ENCODE data around the gene SORBS1. TPM values are rescaled to one million over a fixed set of nuclear protein-coding genes. Genes with fewer than 3 reads are reported as not detected.
A peak's percentile ranks its signal among the peaks of the same experiment; 100 is the strongest.
"Not testable (repeated sequence)": the region's sequence is repeated elsewhere in the genome, so short reads cannot be mapped to it uniquely, and the experiment has no call there.

SORBS1 gene
- total and polyA plus RNA-seq, 5 donors, result 225 to 511 (median 428) TPM

GRCh38 chr10:95359466-95359865 is 201.7 kb downstream of the SORBS1 start:
- intact Hi-C loops (cut with DNase I), result no loop called here
- DNase-seq (no peak), ATAC-seq (peak in 1 of 2 donors; percentile 45)
- WGBS, result 78% methylated on average over 6 of the region's 6 CpGs
- H3K9me3 ChIP-seq (ENCODE audit: control insufficient read depth, low read length), result no peaks in the 10 kb centered on the region
- no peaks in the 10 kb centered on the region for H3K27me3 ChIP-seq (ENCODE audit: control insufficient read depth, insufficient read depth)
- H3K4me1 ChIP-seq (ENCODE audit: control insufficient read depth, insufficient read depth, low read length), result peaks cover 7% of the 10 kb centered on the region
- H3K27ac ChIP-seq (ENCODE audit: low read length), result no peak overlapping the region
- no peak overlapping the region for H3K4me3 ChIP-seq (ENCODE audit: low read length)

GRCh38 chr10:95356190-95356955 is 204.8 kb downstream of the SORBS1 start:
- ATAC-seq (no peak), DNase-seq (no peak)
- WGBS, result 88% methylated on average over 23 of the region's 23 CpGs
- no peaks in the 10 kb centered on the region for H3K9me3 ChIP-seq (ENCODE audit: control insufficient read depth, low read length)
- intact Hi-C loops (cut with DNase I), result no loop called here
- H3K4me3 ChIP-seq (ENCODE audit: low read length), result no peak overlapping the region
- no peak overlapping the region for H3K27ac ChIP-seq (ENCODE audit: low read length)
- H3K4me1 ChIP-seq (ENCODE audit: control insufficient read depth, insufficient read depth, low read length), result no peaks in the 10 kb centered on the region
- no peaks in the 10 kb centered on the region for H3K27me3 ChIP-seq (ENCODE audit: control insufficient read depth, insufficient read depth)

GRCh38 chr10:95355301-95355700 is 205.9 kb downstream of the SORBS1 start:
- Histone ChIP-seq H3K27ac (ENCODE audit: low read length) (peak overlapping the region; percentile 39), H3K27me3 (ENCODE audit: control insufficient read depth, insufficient read depth) (no peaks in the 10 kb centered on the region), H3K4me3 (ENCODE audit: low read length) (no peak overlapping the region), H3K4me1 (ENCODE audit: control insufficient read depth, insufficient read depth, low read length) (no peaks in the 10 kb centered on the region), H3K9me3 (ENCODE audit: control insufficient read depth, low read length) (no peaks in the 10 kb centered on the region)
- 70% methylated on average over 7 of the region's 7 CpGs for WGBS
- intact Hi-C loops (cut with DNase I), result no loop called here
- ATAC-seq (no peak), DNase-seq (no peak)

- DNase-seq (no peak), ATAC-seq (no peak)
- Histone ChIP-seq H3K27me3 (ENCODE audit: control insufficient read depth, insufficient read depth) (no peaks in the 10 kb centered on the region), H3K27ac (ENCODE audit: low read length) (no peak overlapping the region), H3K4me1 (ENCODE audit: control insufficient read depth, insufficient read depth, low read length) (no peaks in the 10 kb centered on the region), H3K4me3 (ENCODE audit: low read length) (no peak overlapping the region), H3K9me3 (ENCODE audit: control insufficient read depth, low read length) (no peaks in the 10 kb centered on the region)
- intact Hi-C loops (cut with DNase I), result no loop called here
These were observed 207.1 kb downstream of the SORBS1 start for GRCh38 chr10:95354110-95354509.

GRCh38 chr10:95353123-95353522 is 208.0 kb downstream of the SORBS1 start:
- Histone ChIP-seq H3K9me3 (ENCODE audit: control insufficient read depth, low read length) (no peaks in the 10 kb centered on the region), H3K4me1 (ENCODE audit: control insufficient read depth, insufficient read depth, low read length) (no peaks in the 10 kb centered on the region), H3K27me3 (ENCODE audit: control insufficient read depth, insufficient read depth) (no peaks in the 10 kb centered on the region), H3K27ac (ENCODE audit: low read length) (no peak overlapping the region), H3K4me3 (ENCODE audit: low read length) (no peak overlapping the region)
- DNase-seq (no peak), ATAC-seq (no peak)
- intact Hi-C loops (cut with DNase I), result no loop called here

GRCh38 chr10:95352684-95353083 is 208.5 kb downstream of the SORBS1 start:
- ATAC-seq, result no peak
- H3K4me1 ChIP-seq (ENCODE audit: control insufficient read depth, insufficient read depth, low read length), result no peaks in the 10 kb centered on the region
- no peak for DNase-seq
- intact Hi-C loops (cut with DNase I), result no loop called here
- H3K27ac ChIP-seq (ENCODE audit: low read length), result no peak overlapping the region
- no peaks in the 10 kb centered on the region for H3K9me3 ChIP-seq (ENCODE audit: control insufficient read depth, low read length)
- no peak overlapping the region for H3K4me3 ChIP-seq (ENCODE audit: low read length)
- 86% methylated on average over 2 of the region's 2 CpGs for WGBS
- H3K27me3 ChIP-seq (ENCODE audit: control insufficient read depth, insufficient read depth), result no peaks in the 10 kb centered on the region

- Histone ChIP-seq H3K9me3 (ENCODE audit: control insufficient read depth, low read length) (no peaks in the 10 kb centered on the region), H3K27ac (ENCODE audit: low read length) (peak overlapping the region; percentile 82), H3K4me1 (ENCODE audit: control insufficient read depth, insufficient read depth, low read length) (no peaks in the 10 kb centered on the region), H3K4me3 (ENCODE audit: low read length) (no peak overlapping the region), H3K27me3 (ENCODE audit: control insufficient read depth, insufficient read depth) (no peaks in the 10 kb centered on the region)
- ATAC-seq (peak; percentile 12 to 60), DNase-seq (peak in 1 of 3 donors; percentile 78)
- intact Hi-C loops (cut with DNase I), result no loop called here
- WGBS, result 49% methylated on average over 2 of the region's 2 CpGs
These were observed 210.3 kb downstream of the SORBS1 start for GRCh38 chr10:95350830-95351228.

- ATAC-seq (peak; percentile 53 to 61), DNase-seq (no peak)
- H3K4me1 ChIP-seq (ENCODE audit: control insufficient read depth, insufficient read depth, low read length), result no peaks in the 10 kb centered on the region
- intact Hi-C loops (cut with DNase I), result no loop called here
- no peaks in the 10 kb centered on the region for H3K27me3 ChIP-seq (ENCODE audit: control insufficient read depth, insufficient read depth)
- no peak overlapping the region for H3K4me3 ChIP-seq (ENCODE audit: low read length)
- peak overlapping the region; percentile 82 for H3K27ac ChIP-seq (ENCODE audit: low read length)
- H3K9me3 ChIP-seq (ENCODE audit: control insufficient read depth, low read length), result no peaks in the 10 kb centered on the region
- 51% methylated on average over 6 of the region's 6 CpGs for whole genome bisulfite sequencing
These were observed 210.8 kb downstream of the SORBS1 start for GRCh38 chr10:95350219-95350829.

GRCh38 chr10:95347402-95347766 is 213.8 kb downstream of the SORBS1 start:
- DNase-seq; H3K4me1 ChIP-seq (ENCODE audit: control insufficient read depth, insufficient read depth, low read length); ATAC-seq; intact Hi-C loops (cut with DNase I); H3K27me3 ChIP-seq (ENCODE audit: control insufficient read depth, insufficient read depth); H3K9me3 ChIP-seq (ENCODE audit: control insufficient read depth, low read length); H3K27ac ChIP-seq (ENCODE audit: low read length); H3K4me3 ChIP-seq (ENCODE audit: low read length): not testable (repeated sequence)
- WGBS, result 92% methylated on average over 7 of the region's 7 CpGs

- H3K4me3 ChIP-seq (ENCODE audit: low read length), result no peak overlapping the region
- ATAC-seq (no peak), DNase-seq (no peak)
- no peaks in the 10 kb centered on the region for H3K27me3 ChIP-seq (ENCODE audit: control insufficient read depth, insufficient read depth)
- no peaks in the 10 kb centered on the region for H3K4me1 ChIP-seq (ENCODE audit: control insufficient read depth, insufficient read depth, low read length)
- 54% methylated on average over 2 of the region's 2 CpGs for WGBS
- no peak overlapping the region for H3K27ac ChIP-seq (ENCODE audit: low read length)
- H3K9me3 ChIP-seq (ENCODE audit: control insufficient read depth, low read length), result no peaks in the 10 kb centered on the region
- intact Hi-C loops (cut with DNase I), result no loop called here
These were observed 214.3 kb downstream of the SORBS1 start for GRCh38 chr10:95346715-95347401.

GRCh38 chr10:95343573-95343972 is 217.6 kb downstream of the SORBS1 start:
- intact Hi-C loops (cut with DNase I), result no loop called here
- Histone ChIP-seq H3K27ac (ENCODE audit: low read length) (peak overlapping the region; percentile 55), H3K9me3 (ENCODE audit: control insufficient read depth, low read length) (no peaks in the 10 kb centered on the region), H3K4me1 (ENCODE audit: control insufficient read depth, insufficient read depth, low read length) (no peaks in the 10 kb centered on the region), H3K27me3 (ENCODE audit: control insufficient read depth, insufficient read depth) (no peaks in the 10 kb centered on the region), H3K4me3 (ENCODE audit: low read length) (no peak overlapping the region)
- ATAC-seq (peak in 1 of 2 donors; percentile 17), DNase-seq (no peak)
- 80% methylated on average over 6 of the region's 6 CpGs for WGBS
